Hematopoietic multipotent progenitor cell treated with erythropoietin and hydrocortisone succinate and interleukin-3 and kit ligand, for 8 days (in vitro differentiated cells): Measurements from ENCODE around the gene CCDC83.
A peak's percentile ranks its signal among the peaks of the same experiment; 100 is the strongest.

Experiments
- DNase-seq: peaks from one replicate; pipeline ENCODE4 v3.0.0-alpha.2; 2015

The CCDC83 gene

GRCh38 chr11:85855341-85855656 lies at the start of gene CCDC83:
TSS of gene CCDC83 (plus strand) at chr11:85855383. CDS start at chr11:85865124, 9,741 bp downstream.
- no peak for DNase-seq

- no peak for DNase-seq
Measured at GRCh38 chr11:85805387-85805786, 49.8 kb upstream of the CCDC83 start.

- DNase-seq: no peak
Measured at GRCh38 chr11:85806016-85806415, 49.2 kb upstream of the CCDC83 start.

- DNase-seq: no peak
Measured at GRCh38 chr11:85806876-85807275, 48.3 kb upstream of the CCDC83 start.

- no peak for DNase-seq
Measured at GRCh38 chr11:85809191-85809590, 46.0 kb upstream of the CCDC83 start.

- peak; percentile 12 for DNase-seq
Measured at GRCh38 chr11:85809863-85810262, 45.3 kb upstream of the CCDC83 start.

- no peak for DNase-seq
Measured at GRCh38 chr11:85810521-85810870, 44.7 kb upstream of the CCDC83 start.

- peak; percentile 59 for DNase-seq
Measured at GRCh38 chr11:85810871-85811611, 44.1 kb upstream of the CCDC83 start, which contains the start of gene SYTL2. TSS of gene SYTL2 (minus strand) at chr11:85811141. CDS start at chr11:85757725, 53,416 bp downstream.

GRCh38 chr11:85811624-85812023 lies 43.6 kb upstream of the CCDC83 start:
- no peak for DNase-seq

- no peak for DNase-seq
Measured at GRCh38 chr11:85813721-85814120, 41.5 kb upstream of the CCDC83 start.

- no peak for DNase-seq
Measured at GRCh38 chr11:85815186-85815931, 39.8 kb upstream of the CCDC83 start.

GRCh38 chr11:85819441-85819840 lies 35.7 kb upstream of the CCDC83 start:
- DNase-seq: no peak

- no peak for DNase-seq
Measured at GRCh38 chr11:85821636-85822035, 33.5 kb upstream of the CCDC83 start.

- no peak for DNase-seq
Measured at GRCh38 chr11:85822814-85823213, 32.4 kb upstream of the CCDC83 start.

- no peak for DNase-seq
Measured at GRCh38 chr11:85823816-85824215, 31.4 kb upstream of the CCDC83 start.

GRCh38 chr11:85825616-85826015 lies 29.6 kb upstream of the CCDC83 start:
- DNase-seq: no peak

- DNase-seq: no peak
Measured at GRCh38 chr11:85826116-85826855, 28.9 kb upstream of the CCDC83 start.

- no peak for DNase-seq
Measured at GRCh38 chr11:85827748-85828639, 27.2 kb upstream of the CCDC83 start.

GRCh38 chr11:85828640-85828978 lies 26.6 kb upstream of the CCDC83 start:
- DNase-seq: no peak

- no peak for DNase-seq
Measured at GRCh38 chr11:85829172-85829571, 26.0 kb upstream of the CCDC83 start.

- no peak for DNase-seq
Measured at GRCh38 chr11:85831050-85831449, 24.1 kb upstream of the CCDC83 start.

GRCh38 chr11:85835263-85835662 lies 19.9 kb upstream of the CCDC83 start:
- DNase-seq: no peak

GRCh38 chr11:85835729-85836128 lies 19.5 kb upstream of the CCDC83 start:
- DNase-seq: no peak
